ENCODE measurements around the gene FRMD3.
"Not testable (repeated sequence)": the region's sequence is repeated elsewhere in the genome, so short reads cannot be mapped to it uniquely, and the experiment has no call there.

The FRMD3 gene

GRCh38 chr9:83384214-83384613 lies 154.0 kb downstream of the FRMD3 start:
- no peak for DNase-seq

- no peak for DNase-seq
Measured at GRCh38 chr9:83383034-83383433, 155.2 kb downstream of the FRMD3 start.

GRCh38 chr9:83382421-83382820 lies 155.8 kb downstream of the FRMD3 start:
- no peak for DNase-seq

- no peak for DNase-seq
Measured at GRCh38 chr9:83379045-83379444, 159.2 kb downstream of the FRMD3 start.

GRCh38 chr9:83372957-83373356 lies 165.2 kb downstream of the FRMD3 start:
- DNase-seq: no peak

GRCh38 chr9:83367326-83367725 lies 170.9 kb downstream of the FRMD3 start:
- no peak for DNase-seq

GRCh38 chr9:83362341-83362995 lies 175.7 kb downstream of the FRMD3 start:
- DNase-seq: no peak

- DNase-seq: no peak
Measured at GRCh38 chr9:83359039-83359438, 179.2 kb downstream of the FRMD3 start.

- DNase-seq: not testable (repeated sequence)
Measured at GRCh38 chr9:83358493-83358892, 179.7 kb downstream of the FRMD3 start.

- DNase-seq: no peak
Measured at GRCh38 chr9:83355729-83356151, 182.5 kb downstream of the FRMD3 start.

GRCh38 chr9:83355024-83355444 lies 183.2 kb downstream of the FRMD3 start:
- DNase-seq: no peak

GRCh38 chr9:83349031-83349430 lies 189.2 kb downstream of the FRMD3 start:
- no peak for DNase-seq

- DNase-seq: no peak
Measured at GRCh38 chr9:83346655-83347420, 191.4 kb downstream of the FRMD3 start.

- DNase-seq: no peak
Measured at GRCh38 chr9:83343366-83343999, 194.7 kb downstream of the FRMD3 start.

- DNase-seq: no peak
Measured at GRCh38 chr9:83342731-83343130, 195.5 kb downstream of the FRMD3 start.

- DNase-seq: no peak
Measured at GRCh38 chr9:83342006-83342405, 196.2 kb downstream of the FRMD3 start.

GRCh38 chr9:83340451-83340850 lies 197.8 kb downstream of the FRMD3 start:
- no peak for DNase-seq

- DNase-seq: no peak
Measured at GRCh38 chr9:83339435-83339834, 198.8 kb downstream of the FRMD3 start.

- DNase-seq: no peak
Measured at GRCh38 chr9:83336706-83337105, 201.5 kb downstream of the FRMD3 start.

GRCh38 chr9:83334320-83334719 lies 203.9 kb downstream of the FRMD3 start:
- peak; percentile 55 for DNase-seq

GRCh38 chr9:83330207-83331196 lies 207.7 kb downstream of the FRMD3 start:
- no peak for DNase-seq

GRCh38 chr9:83327750-83328622 lies 210.2 kb downstream of the FRMD3 start:
- DNase-seq: no peak
